Fibroblast of mammary gland (primary cell): Measurements from ENCODE around the gene XPNPEP1.

ENCODE experiments used
- DNase-seq: peaks from one replicate; pipeline ENCODE4 v3.0.0-alpha.2; 2010; ENCODE audit warnings: low read depth
- H3K4me3 ChIP-seq: 2 replicates; pipeline ENCODE4 v1.5.1; 2011; ENCODE audit warnings: low read depth, mild to moderate bottlenecking, low read length, moderate library complexity; ENCODE audit not compliant: control insufficient read depth
- TF ChIP-seq, protein P1 (sequence below): conservative IDR thresholded peaks from 2 replicates; pipeline ENCODE4 v1.5.1; 2011; ENCODE audit warnings: low read depth, low read length, inconsistent platforms; ENCODE audit not compliant: control insufficient read depth, insufficient read depth

XPNPEP1 gene

DNA sequence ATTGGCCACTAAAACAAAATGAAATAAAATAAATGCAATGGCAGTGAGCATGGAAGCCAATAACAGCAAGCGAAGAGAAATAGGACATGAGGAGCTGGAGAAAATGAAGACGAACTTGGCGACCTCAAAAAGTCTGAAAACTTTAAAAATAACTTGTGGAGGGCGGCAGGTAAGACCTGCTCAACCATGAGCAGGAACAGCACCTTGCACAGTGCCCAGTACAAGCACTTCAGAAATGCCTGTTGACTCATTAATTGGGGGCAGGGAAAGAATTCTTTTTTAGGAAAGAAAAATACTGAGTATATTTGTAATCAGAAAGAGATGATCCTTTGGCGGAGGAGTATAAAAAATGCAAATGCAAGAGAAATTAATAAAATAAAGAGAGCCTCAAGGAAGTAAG lies 78.0 kb downstream of the XPNPEP1 start:
- TF ChIP-seq, protein P1, sequence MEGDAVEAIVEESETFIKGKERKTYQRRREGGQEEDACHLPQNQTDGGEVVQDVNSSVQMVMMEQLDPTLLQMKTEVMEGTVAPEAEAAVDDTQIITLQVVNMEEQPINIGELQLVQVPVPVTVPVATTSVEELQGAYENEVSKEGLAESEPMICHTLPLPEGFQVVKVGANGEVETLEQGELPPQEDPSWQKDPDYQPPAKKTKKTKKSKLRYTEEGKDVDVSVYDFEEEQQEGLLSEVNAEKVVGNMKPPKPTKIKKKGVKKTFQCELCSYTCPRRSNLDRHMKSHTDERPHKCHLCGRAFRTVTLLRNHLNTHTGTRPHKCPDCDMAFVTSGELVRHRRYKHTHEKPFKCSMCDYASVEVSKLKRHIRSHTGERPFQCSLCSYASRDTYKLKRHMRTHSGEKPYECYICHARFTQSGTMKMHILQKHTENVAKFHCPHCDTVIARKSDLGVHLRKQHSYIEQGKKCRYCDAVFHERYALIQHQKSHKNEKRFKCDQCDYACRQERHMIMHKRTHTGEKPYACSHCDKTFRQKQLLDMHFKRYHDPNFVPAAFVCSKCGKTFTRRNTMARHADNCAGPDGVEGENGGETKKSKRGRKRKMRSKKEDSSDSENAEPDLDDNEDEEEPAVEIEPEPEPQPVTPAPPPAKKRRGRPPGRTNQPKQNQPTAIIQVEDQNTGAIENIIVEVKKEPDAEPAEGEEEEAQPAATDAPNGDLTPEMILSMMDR, result no peak
- no peak for DNase-seq
- H3K4me3 ChIP-seq, result no peak overlapping the region

DNA sequence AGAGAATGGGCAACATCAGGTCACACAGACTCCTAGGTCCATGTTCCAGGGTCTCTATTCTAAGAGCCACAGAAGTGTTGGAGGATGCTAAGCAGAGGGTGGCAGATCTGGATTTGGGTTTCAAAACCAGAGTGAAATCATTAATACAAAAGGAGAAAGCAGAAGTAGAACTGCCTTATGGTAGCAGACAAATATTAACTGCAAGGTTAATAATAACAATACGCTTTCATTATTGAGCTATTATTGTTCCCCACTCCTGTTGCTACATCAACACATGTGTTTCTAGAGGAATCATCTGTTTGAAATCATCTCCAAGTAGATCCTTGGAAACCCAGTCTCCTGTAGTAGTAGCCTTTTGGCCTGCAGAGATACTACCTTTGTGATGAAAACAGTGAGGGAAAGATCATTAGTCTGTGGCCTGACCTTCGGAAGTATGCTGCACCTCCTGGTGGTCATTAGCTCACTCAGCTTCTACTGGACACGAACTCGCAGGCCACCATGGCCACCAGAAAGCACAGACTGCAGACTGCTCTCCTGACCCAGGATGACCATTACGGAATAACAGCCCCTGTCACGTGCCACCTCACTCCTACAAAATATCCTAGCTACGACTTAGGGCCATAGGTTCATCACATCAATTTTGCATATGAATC lies 84.6 kb downstream of the XPNPEP1 start:
- DNase-seq, result no peak
- TF ChIP-seq, protein P1, result peak; percentile 16
- H3K4me3 ChIP-seq, result no peak overlapping the region

DNA sequence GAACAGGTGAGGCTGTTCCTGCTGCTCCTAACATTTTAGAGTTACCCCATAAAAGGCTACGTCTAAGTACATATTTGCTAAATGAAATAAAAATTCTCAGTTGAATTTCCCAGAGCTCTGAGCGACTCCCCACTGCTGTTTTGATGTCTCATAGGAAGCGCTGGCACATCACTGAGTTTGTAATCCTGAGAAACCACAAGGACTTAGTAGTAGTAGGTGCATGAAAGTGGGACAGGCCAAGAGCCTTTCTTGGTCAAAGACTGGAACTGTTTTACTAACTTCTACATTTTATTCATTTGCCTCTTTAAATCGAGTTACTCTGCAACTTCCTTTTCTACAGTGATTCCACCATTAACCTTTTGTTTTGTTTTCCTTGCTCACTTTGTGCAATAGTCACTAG lies 85.9 kb downstream of the XPNPEP1 start:
- TF ChIP-seq, protein P1, result no peak
- DNase-seq, result no peak
- H3K4me3 ChIP-seq, result no peak overlapping the region

DNA sequence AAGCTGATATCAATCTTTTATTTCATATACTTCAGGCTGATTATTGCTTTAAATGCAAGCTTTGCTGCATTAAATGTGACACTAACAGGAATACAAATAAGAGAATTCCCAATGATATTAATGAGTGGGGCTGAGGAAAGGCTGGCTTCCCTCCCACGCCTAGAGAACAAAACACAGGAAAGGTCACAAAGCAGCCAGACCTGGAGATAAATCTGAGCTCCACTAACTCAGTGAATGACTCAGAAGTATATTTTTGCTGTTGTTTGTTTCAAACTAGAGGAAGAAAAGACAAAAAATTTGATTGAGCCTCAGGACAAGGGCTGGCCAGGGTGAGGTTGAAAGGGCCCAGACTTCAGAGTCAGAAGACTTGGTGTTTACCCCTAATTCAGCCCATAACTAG lies 88.1 kb downstream of the XPNPEP1 start:
- no peak for DNase-seq
- TF ChIP-seq, protein P1, result no peak

DNA sequence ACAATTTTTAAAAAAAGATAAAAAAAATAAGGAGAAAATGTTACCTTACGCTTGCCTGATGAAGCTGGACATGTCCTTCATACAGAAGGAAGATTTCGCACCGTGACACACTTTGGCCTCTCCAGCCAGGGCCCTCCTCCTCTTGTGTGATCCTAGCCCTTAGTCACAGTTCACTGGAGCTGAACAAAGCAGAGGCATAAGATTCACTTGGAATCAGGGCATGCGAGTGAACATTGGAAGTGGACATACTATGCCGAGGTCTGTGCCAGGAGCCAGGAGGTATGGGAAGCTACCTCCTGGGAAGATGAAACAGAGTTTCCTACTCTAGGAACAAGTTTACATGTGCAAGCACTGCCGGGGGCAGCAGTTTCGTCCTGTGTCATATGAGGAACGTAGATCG lies 91.5 kb downstream of the XPNPEP1 start:
- TF ChIP-seq, protein P1, result no peak
- no peak for DNase-seq
- H3K4me3 ChIP-seq, result no peak overlapping the region

More for the DNA sequence above, 88.1 kb downstream of the XPNPEP1 start:
- H3K4me3 ChIP-seq, result no peak overlapping the region

DNA sequence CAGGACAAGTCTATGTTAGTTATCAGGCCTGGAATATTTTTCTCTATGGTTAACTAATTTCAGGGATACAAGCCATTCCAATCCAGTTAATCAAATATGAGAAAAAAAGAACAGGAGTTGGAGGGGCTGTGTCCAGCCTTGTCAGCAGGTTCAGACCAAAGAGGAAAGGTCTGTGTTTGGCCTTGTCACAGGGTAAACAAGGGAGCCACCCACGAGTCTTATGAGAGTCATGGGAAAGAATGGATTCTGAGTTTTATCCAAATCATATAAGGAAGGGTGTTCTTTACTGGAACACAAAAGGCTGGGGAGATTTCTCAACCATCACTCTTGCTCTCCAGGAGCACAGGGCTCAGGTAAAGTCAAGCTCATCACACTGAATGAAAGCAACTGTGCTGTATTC lies 99.1 kb downstream of the XPNPEP1 start:
- no peak for DNase-seq
- H3K4me3 ChIP-seq, result no peak overlapping the region
- TF ChIP-seq, protein P1, result no peak

DNA sequence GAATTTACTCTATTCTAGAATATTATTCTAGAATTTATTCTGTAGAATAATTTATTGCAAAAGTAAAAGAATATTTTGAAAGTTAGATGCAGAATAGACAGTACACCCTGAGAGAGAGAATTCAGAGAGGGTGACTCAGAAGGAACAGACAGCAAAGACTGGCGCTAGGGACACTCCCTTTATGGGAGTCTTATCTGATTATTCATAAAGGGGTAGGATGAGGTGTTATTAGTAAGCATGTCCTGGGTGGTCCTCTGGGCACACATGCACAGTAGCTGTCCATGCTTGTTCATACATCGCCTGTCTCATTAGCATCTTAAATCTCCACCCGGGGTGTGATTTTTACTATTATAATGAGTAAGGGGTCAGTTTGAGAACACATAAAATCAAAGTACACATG lies 100.1 kb downstream of the XPNPEP1 start:
- TF ChIP-seq, protein P1, result no peak
- no peak overlapping the region for H3K4me3 ChIP-seq
- DNase-seq, result no peak
